Activated T-helper 1 cell treated with anti-CD3 and anti-CD28 coated beads, Interleukin-12 subunit alpha, Interleukin-12 subunit beta, Interleukin-2, Interleukin-4 antibody, amounts not matched to agents 30 ng/mL and 10 ng/mL and 1 ng/mL, durations not matched to agents 14 hours and 24 hours and 36 hours (primary cell): ENCODE results near the gene EPB42. TPM values are rescaled to one million over a fixed set of nuclear protein-coding genes. Genes with fewer than 3 reads are reported as not detected.
"Not testable (repeated sequence)": the region's sequence is repeated elsewhere in the genome, so short reads cannot be mapped to it uniquely, and the experiment has no call there.

Experiments used
- DNase-seq: peaks from one replicate; pipeline ENCODE4 v3.0.0; 2021; ENCODE audit warnings: low spot score
- H3K27ac Mint-ChIP-seq: one replicate; pipeline ENCODE4 v1.8.0; 2021; ENCODE audit warnings: mild to moderate bottlenecking, mixed read lengths
- H3K27me3 Mint-ChIP-seq: one replicate; pipeline ENCODE4 v1.8.0; 2022; ENCODE audit warnings: mild to moderate bottlenecking, moderate library complexity, mixed read lengths; ENCODE audit not compliant: insufficient read depth
- H3K36me3 Mint-ChIP-seq: one replicate; pipeline ENCODE4 v1.8.0; 2021; ENCODE audit warnings: low read depth, mixed read lengths
- H3K4me1 Mint-ChIP-seq: one replicate; pipeline ENCODE4 v1.8.0; 2021; ENCODE audit warnings: low read depth, mixed read lengths
- H3K4me3 Mint-ChIP-seq: one replicate; pipeline ENCODE4 v1.8.0; 2021; ENCODE audit warnings: mild to moderate bottlenecking, moderate library complexity, mixed read lengths
- H3K9me3 Mint-ChIP-seq: one replicate; pipeline ENCODE4 v1.8.0; 2021; ENCODE audit warnings: mixed read lengths
- intact Hi-C: fragments of 100-400 bp; cut with micrococcal nuclease; formaldehyde crosslinking; loops from one replicate; pipeline ENCODE4 v1.15.1; 2024
- total RNA-seq: library from RNA; stranded (reverse); gene quantifications from 2 replicates; pipeline ENCODE4 v1.2.3, GENCODE V29; 2022

The EPB42 gene
- total RNA-seq, 1 donor from 2014 or later: not detected

DNA sequence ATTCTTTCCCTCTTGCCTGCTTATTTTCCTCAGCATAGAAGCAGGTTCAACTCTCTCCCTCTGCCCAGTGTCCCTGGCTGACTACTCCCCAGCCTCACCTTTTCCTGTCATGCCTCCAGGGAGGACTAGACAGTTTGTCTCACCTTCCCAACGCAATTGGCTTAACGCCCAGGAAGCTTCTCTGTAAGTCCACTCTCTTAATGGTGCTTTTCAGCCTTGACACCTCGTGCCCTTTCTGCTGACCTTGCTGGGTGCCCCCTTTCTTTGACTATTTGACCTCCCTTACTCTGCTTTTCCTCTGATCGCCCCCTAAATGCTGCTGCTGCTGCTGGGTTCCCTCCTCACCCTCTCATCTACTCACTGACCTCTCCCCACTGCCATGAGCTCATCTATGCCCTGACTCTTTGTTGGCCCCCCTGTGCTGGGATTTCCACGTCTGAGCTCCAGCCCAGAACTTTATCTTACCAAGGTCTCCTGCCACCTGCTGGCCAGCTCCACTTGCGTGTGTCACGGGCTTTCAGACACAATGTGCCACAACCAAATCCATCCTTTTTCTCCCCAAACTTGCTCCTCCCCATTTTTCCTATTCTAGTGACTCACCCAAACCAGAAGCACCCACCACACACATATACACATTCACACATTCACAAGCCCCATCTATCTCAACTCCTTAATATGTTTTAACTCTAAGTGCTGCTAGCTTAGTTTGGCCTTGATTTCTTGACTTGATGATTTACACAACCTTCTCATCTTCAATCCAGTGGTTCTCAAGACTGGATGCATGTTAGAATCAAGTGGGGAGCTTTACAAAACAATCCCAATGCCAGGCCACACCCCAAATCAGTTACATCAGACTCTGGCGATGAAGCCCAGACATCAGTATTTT is 16.6 kb downstream of the EPB42 start:
- peaks cover 6% of the 10 kb centered on the region for H3K27me3 Mint-ChIP-seq

DNA sequence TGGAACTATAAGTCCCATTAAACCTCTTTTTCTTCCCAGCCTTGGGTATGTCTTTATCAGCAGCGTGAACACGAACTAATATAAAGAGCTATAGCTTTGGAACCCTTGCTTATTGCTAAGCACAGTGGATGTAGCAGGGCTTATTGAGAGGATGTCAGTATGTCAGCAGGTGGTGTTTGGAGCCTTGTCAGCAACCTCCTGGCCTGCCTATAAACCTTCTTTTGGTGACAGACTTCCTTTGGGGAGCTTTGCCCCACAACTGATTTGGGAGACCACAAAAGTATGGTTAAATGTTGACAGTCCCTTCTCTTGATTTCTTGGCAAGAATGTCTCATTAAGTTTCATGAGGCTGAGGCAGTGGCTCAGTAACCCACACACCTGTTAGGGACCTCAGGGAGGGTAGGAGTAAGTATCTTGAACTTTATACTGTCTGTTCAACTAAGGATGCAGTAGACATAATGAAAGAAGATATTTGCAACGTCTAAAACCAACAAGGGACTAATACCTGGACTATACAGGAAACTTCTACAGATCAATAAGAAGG is 20.8 kb downstream of the EPB42 start:
- intact Hi-C loops: no loop called here
- H3K4me3 Mint-ChIP-seq: no peak overlapping the region
- DNase-seq: no peak
- peaks cover 2% of the 10 kb centered on the region for H3K27me3 Mint-ChIP-seq
- H3K9me3 Mint-ChIP-seq: no peaks in the 10 kb centered on the region
- peaks cover 24% of the 10 kb centered on the region for H3K36me3 Mint-ChIP-seq
- peaks cover 17% of the 10 kb centered on the region for H3K4me1 Mint-ChIP-seq
- H3K27ac Mint-ChIP-seq: no peak overlapping the region

More for the DNA sequence above, 16.6 kb downstream of the EPB42 start:
- peak; percentile 24 for DNase-seq
- Mint-ChIP-seq H3K4me3 (no peak overlapping the region), H3K9me3 (no peaks in the 10 kb centered on the region), H3K4me1 (peaks cover 17% of the 10 kb centered on the region), H3K27ac (no peak overlapping the region), H3K36me3 (peaks cover 2% of the 10 kb centered on the region)
- intact Hi-C loops: loop anchor here (1.0 kb wide), 2 partner anchors 17 to 500 kb away; no protein-coding TSS in a partner anchor

DNA sequence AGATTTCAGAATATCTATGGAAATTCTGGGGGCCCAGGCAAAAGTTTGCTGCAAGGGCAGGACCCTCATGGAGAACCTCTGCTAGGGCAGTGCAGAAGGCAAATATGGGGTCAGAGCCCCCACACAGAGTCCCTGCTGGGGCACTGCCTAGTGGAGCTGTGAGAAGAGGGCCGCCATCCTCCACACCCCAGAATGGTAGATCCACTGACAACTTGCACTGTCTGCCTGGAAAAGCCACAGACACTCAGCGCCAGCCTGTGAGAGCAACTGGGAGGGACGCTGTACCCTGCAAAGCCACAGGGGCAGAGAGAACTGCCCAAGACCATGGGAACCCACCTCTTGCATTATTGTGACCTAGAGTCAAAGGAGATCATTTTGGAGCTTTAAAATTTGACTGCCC is 21.8 kb downstream of the EPB42 start:
- peaks cover 30% of the 10 kb centered on the region for H3K36me3 Mint-ChIP-seq
- no peak overlapping the region for H3K27ac Mint-ChIP-seq
- H3K27me3 Mint-ChIP-seq: no peaks in the 10 kb centered on the region
- H3K9me3 Mint-ChIP-seq: no peaks in the 10 kb centered on the region
- peaks cover 10% of the 10 kb centered on the region for H3K4me1 Mint-ChIP-seq
- intact Hi-C loops: no loop called here
- no peak for DNase-seq
- H3K4me3 Mint-ChIP-seq: no peak overlapping the region

DNA sequence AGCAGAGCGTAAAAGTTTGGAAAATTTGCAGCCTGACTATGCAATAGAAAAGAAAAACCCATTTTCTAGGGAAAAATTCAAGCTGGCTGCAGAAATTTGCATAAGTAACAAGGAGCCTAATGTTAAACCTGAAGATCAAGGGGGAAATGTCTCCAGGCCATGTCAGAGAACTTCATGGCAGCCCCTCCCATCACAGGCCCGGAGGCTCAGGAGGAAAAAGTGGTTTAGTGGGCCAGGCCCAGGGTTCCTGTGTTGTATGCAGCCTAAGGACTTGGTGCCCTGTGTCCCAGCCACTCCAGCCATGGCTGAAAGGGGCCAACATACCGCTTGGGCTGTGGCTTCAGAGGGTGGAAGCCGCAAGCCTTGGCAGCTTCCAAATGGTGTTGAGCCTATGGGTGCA is 22.3 kb downstream of the EPB42 start:
- H3K9me3 Mint-ChIP-seq, H3K4me1 Mint-ChIP-seq, H3K27me3 Mint-ChIP-seq, DNase-seq, H3K27ac Mint-ChIP-seq, H3K4me3 Mint-ChIP-seq, intact Hi-C loops: not testable (repeated sequence)
- peaks cover 30% of the 10 kb centered on the region for H3K36me3 Mint-ChIP-seq

DNA sequence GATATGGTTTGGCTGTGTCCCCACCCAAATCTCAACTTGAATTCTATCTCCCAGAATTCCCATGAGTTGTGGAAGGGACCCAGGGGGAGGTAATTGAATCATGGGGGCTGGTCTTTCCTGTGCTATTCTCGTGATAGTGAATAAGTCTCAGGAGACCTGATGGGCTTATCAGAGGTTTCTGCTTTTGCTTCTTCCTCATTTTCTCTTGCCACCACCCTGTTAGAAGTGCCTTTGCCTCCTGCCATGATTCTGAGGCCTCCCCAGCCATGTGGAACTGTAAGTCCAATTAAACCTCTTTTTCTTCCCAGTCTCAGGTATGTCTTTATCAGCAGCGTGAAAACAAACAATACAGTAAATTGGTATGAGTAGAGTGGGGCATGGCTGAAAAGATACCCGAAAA is 23.0 kb downstream of the EPB42 start:
- H3K4me3 Mint-ChIP-seq, H3K27ac Mint-ChIP-seq, H3K9me3 Mint-ChIP-seq, H3K27me3 Mint-ChIP-seq, H3K4me1 Mint-ChIP-seq, DNase-seq, intact Hi-C loops: not testable (repeated sequence)
- peaks cover 36% of the 10 kb centered on the region for H3K36me3 Mint-ChIP-seq

DNA sequence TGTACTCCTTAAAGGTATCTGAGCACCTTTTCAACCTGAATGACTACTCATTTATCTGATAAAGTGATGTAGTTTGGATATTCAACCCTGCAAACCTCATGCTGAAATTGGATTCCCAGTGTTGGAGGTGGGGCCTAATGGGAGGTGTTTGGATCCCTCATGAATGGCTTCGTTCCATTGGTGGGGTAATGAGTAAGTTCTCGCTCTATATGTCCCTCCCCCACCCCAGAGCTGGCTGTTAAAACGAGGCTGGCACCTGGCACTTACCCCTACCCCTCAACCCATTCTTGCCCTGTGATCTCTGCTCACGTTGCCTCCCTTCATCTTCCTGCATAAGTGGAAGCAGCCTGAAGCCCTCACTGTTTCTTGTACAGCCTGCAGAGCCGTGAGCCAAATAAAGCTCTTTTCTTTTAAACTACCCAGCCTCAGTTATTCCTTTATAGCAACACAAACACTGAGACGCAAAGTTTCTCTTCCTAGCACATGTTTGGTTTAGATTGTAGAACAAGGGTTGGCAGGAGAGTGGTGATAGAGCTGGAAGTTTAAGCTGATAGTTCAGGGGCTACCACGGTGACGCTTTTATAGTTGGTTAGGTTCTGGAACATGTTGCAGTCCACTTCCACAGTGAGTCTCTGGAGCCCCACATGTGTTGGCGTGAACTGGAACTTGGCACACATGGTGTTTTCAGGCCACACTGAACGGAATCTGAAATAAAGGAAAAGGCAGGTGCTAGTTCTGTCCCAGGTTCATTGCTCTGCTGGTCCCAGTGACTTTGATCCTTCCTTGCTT is 23.9 kb downstream of the EPB42 start:
- no peaks in the 10 kb centered on the region for H3K27me3 Mint-ChIP-seq
- no peak for DNase-seq
- H3K4me1 Mint-ChIP-seq: peaks cover 10% of the 10 kb centered on the region
- no peak overlapping the region for H3K27ac Mint-ChIP-seq
- intact Hi-C loops: no loop called here
- no peaks in the 10 kb centered on the region for H3K9me3 Mint-ChIP-seq
- no peak overlapping the region for H3K4me3 Mint-ChIP-seq
- peaks cover 40% of the 10 kb centered on the region for H3K36me3 Mint-ChIP-seq

DNA sequence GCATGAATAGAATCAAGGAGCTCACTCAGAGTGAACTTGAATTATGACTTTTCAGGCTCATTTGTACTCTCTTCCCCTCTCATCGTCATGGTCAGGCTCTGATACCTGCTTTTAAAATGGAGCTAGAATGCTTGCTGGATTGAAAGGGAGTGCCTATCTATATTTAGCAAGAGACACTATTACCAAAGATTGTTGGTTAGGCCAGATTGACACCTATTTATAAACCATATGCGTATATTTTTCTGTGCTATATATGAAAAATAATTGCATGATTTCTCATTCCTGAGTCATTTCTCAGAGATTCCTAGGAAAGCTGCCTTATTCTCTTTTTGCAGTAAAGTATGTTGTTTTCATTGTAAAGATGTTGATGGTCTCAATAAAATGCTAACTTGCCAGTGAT is 26.0 kb downstream of the EPB42 start:
- Mint-ChIP-seq H3K36me3 (peaks cover 54% of the 10 kb centered on the region), H3K4me1 (peaks cover 3% of the 10 kb centered on the region), H3K27ac (no peak overlapping the region)

DNA sequence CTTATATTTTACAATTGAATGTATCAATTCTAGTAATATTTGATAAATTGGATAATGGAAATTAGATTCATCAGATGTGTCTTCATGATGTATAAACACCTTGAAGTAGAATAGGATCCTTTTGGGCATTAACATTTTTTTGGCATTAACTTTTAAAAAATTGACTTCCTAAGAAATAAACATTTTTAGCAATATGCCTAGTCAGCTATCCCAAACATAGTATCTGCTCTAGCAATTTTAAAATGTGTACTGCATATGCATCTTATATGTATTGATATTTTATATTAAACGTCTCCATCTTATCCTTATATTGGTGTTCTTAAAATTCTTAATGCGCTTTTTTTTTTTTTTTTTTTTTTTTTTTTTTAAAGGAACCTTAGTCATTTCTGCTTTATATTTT is 27.1 kb downstream of the EPB42 start:
- no peaks in the 10 kb centered on the region for H3K27me3 Mint-ChIP-seq
- H3K4me1 Mint-ChIP-seq: peaks cover 6% of the 10 kb centered on the region
- H3K4me3 Mint-ChIP-seq: no peak overlapping the region
- DNase-seq: no peak
- peaks cover 58% of the 10 kb centered on the region for H3K36me3 Mint-ChIP-seq
- H3K9me3 Mint-ChIP-seq: no peaks in the 10 kb centered on the region
- intact Hi-C loops: no loop called here
- no peak overlapping the region for H3K27ac Mint-ChIP-seq

More for the DNA sequence above, 26.0 kb downstream of the EPB42 start:
- DNase-seq: no peak
- H3K4me3 Mint-ChIP-seq: no peak overlapping the region
- no peaks in the 10 kb centered on the region for H3K9me3 Mint-ChIP-seq
- H3K27me3 Mint-ChIP-seq: no peaks in the 10 kb centered on the region
- intact Hi-C loops: no loop called here

DNA sequence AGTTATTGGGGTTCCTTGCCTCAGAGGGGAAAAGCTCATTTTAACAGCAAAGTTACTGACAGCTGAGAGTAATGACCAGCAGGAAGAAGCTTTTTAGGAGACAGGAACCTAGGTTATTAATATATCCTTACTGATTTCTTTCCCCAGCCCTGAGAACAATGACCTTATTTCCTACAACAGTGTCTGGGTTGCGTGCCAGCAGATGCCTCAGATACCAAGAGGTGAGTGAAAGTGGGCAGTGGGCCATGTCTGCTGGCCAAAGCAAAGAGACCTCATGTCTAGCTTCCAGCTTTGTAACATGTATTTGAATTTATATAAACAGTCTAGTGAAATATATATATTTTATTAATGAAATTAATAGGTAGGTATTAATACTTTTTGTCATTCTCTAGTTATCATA is 30.6 kb downstream of the EPB42 start:
- Mint-ChIP-seq H3K4me3 (no peak overlapping the region), H3K4me1 (peaks cover 31% of the 10 kb centered on the region), H3K36me3 (peaks cover 40% of the 10 kb centered on the region), H3K27me3 (no peaks in the 10 kb centered on the region), H3K27ac (no peak overlapping the region), H3K9me3 (no peaks in the 10 kb centered on the region)
- intact Hi-C loops: no loop called here
- no peak for DNase-seq

DNA sequence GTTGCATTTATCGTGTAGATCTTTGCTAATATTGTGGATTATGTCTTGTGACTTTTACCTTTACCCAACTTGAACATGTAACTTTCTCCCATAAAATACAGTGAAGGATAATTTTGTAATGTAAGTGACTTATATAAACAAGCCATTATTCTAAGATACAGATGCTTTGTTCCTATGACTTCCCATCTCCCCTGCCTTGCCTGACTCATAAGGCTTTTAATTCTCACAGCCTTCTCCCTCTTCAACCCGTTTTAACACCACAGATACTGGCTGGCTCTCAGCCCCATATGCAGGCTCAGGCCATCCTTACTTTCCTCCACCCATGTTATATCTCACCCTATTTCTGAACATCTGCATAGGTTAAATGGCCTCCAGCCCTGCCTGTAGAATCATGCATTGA is 31.5 kb downstream of the EPB42 start:
- H3K4me1 Mint-ChIP-seq: peaks cover 31% of the 10 kb centered on the region
- H3K27ac Mint-ChIP-seq: peak overlapping the region; percentile 46
- no peak for DNase-seq
- H3K9me3 Mint-ChIP-seq: no peaks in the 10 kb centered on the region
- peaks cover 34% of the 10 kb centered on the region for H3K36me3 Mint-ChIP-seq
- no peak overlapping the region for H3K4me3 Mint-ChIP-seq
- intact Hi-C loops: loop anchor here (5.0 kb wide), 2 partner anchors 183 to 303 kb away; partner anchors contain the start of genes TP53BP1, TUBGCP4 and ZSCAN29
- no peaks in the 10 kb centered on the region for H3K27me3 Mint-ChIP-seq

DNA sequence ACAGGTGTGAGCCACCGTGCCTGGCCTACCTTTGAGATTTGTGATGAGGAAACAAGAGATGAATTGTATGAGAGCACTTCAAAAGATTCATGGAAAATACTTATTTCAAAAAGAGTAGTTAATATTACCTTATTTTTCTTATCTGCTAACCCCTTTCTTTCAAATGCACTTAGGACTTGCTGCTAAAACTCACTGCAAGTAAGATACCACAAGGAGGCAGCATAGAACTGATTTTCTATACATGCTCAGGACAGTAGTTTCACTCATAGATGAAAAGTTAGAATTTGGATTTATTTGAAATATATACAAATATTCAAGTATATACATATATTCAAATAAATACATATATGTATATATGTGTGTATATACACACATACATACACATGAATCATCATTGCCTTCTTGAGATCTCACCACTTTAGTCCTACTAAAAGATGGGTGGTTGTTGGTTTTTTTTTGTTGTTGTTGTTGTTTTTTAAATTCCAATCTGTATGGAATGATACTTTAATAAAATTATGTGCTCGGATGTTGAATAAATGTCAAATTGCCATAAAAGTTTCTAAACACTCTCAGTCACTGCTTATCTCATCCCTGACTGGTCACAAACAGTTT is 33.2 kb downstream of the EPB42 start:
- H3K9me3 Mint-ChIP-seq: no peaks in the 10 kb centered on the region
- peaks cover 31% of the 10 kb centered on the region for H3K4me1 Mint-ChIP-seq
- H3K27ac Mint-ChIP-seq: peak overlapping the region; percentile 49
- peaks cover 35% of the 10 kb centered on the region for H3K36me3 Mint-ChIP-seq
- no peaks in the 10 kb centered on the region for H3K27me3 Mint-ChIP-seq
- DNase-seq: no peak
- intact Hi-C loops: loop anchor here (1.0 to 5.0 kb wide), 5 partner anchors 17 to 305 kb away; partner anchors contain the start of genes TP53BP1, TUBGCP4 and ZSCAN29
- peak overlapping the region; percentile 80 for H3K4me3 Mint-ChIP-seq

DNA sequence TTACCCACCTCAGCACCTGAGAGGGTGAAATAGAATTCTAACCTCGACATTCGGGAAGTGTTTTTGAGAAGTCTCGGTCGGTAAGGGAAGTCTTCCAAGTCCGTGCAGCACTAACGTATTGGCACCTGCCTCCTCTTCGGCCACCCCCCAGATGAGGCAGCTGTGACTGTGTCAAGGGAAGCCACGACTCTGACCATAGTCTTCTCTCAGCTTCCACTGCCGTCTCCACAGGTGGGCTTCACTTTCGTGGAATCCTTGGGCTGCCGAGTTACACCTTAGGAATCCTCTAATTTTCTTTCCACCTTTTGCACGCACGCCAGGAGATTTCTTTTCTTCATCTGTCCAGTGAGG is 34.8 kb downstream of the EPB42 start:
- Mint-ChIP-seq H3K36me3 (peaks cover 36% of the 10 kb centered on the region), H3K27ac (peak overlapping the region; percentile 92), H3K4me3 (peak overlapping the region; percentile 96), H3K27me3 (no peaks in the 10 kb centered on the region), H3K4me1 (peaks cover 31% of the 10 kb centered on the region), H3K9me3 (no peaks in the 10 kb centered on the region)
- intact Hi-C loops: loop anchor here (5.0 kb wide), 2 partner anchors 186 to 306 kb away; partner anchors contain the start of genes TP53BP1, TUBGCP4 and ZSCAN29
- DNase-seq: no peak
